HuH-7 (cell line): ENCODE data around the gene PROM1.

Source experiments
- DNase-seq: peaks from one replicate; pipeline ENCODE4 v3.0.0; 2011; ENCODE audit warnings: low spot score

Gene PROM1

GRCh38 chr4:15986907-15987306 is 96.9 kb downstream of the PROM1 start:
- DNase-seq, result no peak

- DNase-seq, result no peak
Measured at GRCh38 chr4:15983610-15984009, 100.2 kb downstream of the PROM1 start.

- DNase-seq, result no peak
Measured at GRCh38 chr4:15982842-15983524, 100.8 kb downstream of the PROM1 start.

GRCh38 chr4:15976456-15977447 is 107.1 kb downstream of the PROM1 start:
- no peak for DNase-seq

DNA sequence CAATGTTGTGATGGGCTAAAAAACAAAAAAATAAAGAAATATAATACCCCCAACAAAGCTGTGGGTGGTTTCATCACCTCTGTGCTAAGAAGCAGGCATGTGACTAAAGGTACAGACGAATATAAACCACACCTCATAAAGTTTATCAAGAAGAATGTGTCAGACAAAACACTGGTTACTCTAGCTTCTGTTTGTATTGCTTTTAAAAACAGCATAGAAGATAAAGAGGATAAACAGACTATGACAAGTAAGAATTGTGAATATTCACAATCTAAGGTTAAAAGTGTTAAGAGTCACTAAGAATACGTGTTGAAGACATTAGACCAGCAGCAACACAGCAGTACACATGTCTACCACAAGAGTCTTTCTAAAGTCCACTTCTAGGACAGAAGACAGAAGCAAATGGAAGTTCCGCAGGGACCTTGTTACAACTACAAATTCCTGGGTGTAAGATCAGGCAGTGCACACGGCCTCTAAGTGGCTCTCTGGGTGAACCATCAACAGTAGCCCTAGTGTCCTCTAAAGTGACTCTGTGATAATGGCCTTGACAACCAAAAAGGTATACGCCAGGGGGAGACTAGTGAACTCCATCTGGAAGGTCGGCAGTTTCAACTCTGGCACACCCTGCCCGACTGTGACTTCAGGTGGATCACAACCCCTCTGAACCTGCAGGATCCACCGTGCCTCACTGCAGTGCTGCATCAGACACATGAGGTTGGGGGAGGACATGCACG is 112.6 kb downstream of the PROM1 start:
- no peak for DNase-seq

GRCh38 chr4:15968551-15969300 is 115.1 kb downstream of the PROM1 start:
- DNase-seq, result no peak

DNA sequence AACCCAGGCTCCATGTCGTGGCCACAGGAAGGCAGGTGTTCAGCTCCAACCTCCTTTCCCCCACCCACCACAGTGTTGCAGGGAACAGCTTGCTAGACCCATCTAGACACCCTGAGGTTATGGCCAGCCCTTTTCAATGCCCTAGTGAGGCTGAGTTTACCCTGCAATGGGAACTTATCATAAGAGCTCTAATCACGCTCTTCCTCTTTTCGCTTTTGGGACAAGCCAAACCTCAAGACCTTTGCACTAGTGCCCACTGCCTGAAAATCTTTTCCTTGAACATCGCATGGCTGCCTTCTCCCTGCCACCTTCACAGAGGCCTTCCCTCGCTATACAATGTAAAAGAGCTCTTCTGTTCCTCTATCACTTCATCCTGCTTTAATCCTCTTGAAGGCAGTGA is 118.5 kb downstream of the PROM1 start:
- no peak for DNase-seq

DNA sequence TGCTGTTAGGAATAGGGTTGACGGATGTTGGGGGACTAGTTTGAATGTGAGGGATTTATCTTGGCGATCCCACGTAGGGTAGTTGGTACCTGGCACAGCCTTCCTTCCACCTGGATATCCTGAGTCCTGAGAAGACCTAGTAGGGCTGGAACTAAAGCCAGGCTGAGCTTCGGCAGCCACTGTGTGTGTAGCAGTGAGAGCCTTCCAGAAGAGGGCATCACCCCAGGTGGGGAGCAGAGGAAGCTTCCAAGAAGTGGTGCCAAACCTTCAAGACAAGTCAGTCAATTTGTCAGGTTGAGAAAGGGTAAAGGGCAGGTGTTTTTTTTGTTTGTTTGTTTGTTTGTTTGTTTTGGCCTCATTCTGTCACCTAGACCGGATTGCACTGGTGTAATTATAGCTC is 119.7 kb downstream of the PROM1 start:
- DNase-seq, result no peak

DNA sequence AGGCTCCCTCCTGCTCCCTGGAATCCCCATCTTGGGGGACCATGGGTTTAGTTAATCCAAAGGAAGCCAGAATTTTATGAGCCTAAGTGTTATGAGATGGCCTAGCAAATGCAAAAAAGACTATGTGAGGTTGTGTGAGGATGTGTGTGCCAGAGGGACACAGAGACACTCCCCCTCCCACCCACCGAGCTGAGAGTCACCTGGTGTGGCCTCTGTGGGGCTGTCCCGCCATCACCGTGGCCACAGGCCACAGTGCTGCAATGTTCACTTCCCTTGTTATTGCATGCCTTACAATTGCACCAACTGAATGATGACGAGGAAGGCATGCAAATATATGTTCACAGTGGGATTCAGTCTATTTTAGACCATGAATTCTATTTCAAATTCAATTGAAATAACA is 120.2 kb downstream of the PROM1 start:
- no peak for DNase-seq

DNA sequence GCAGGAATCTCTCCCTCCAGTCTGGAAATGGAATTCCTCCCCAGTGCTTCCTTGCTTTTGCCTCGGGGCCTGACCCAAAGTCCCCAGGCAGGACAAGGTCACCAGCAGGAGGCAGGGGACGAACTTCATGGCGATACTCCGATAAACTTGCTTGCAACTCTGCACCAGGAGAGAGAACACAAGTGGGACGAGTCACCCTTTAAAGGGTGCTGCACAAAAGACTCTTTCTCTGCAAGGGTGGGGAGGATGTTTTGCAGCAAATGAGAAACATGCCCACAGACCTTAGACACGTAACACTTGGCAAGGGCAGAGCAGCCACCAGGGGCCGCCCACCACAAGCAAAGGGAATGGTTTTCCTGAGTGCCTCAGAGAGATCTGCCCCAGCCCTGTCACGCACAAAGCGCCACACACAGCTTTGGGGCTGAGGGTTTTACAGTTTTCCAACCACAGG is 120.8 kb downstream of the PROM1 start, which contains the start of gene FGFBP2:
Gene FGFBP2 (minus strand): TSS at position 175 of the 451 bp plus-strand sequence. CDS start 46 bp downstream, at position 129.
- DNase-seq, result peak; percentile 43

DNA sequence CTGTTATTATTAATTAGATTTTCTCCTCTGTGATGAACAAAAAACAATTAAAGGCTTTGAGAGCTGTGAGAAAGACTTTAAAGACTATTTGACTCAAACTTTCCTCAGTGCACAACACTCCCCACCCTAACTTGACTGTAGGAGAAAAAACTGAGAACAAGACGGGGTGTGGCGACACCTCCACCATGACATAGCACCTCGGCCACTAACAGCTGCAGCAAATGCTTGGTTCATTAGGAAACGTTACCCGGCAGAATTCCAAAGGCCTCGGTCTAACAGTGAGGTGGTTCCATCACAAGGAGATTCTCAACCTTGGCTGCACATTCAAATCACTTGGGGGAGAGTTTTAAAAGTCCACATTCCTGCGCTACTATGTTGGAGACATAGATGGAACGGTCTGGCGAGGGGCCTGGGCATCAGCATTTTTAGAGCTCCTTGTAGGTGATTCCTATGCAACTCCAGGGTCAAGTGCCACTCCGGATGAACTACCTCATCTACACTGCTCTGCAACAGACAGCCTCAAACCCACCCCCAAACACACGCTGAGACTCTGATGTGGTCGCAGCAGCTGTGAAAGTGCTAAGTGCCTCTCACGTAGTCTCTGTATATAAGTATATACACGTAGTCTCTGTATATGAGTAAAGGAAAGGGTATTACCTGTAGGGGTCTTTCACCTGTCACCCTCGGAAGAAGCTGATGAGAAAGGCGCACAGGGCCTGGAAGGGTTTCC is 121.9 kb downstream of the PROM1 start:
- no peak for DNase-seq

GRCh38 chr4:15958562-15958961 is 125.3 kb downstream of the PROM1 start:
- DNase-seq, result no peak

GRCh38 chr4:15956179-15956850 is 127.5 kb downstream of the PROM1 start:
- peak; percentile 68 for DNase-seq

GRCh38 chr4:15955670-15956069 is 128.2 kb downstream of the PROM1 start:
- DNase-seq, result no peak

DNA sequence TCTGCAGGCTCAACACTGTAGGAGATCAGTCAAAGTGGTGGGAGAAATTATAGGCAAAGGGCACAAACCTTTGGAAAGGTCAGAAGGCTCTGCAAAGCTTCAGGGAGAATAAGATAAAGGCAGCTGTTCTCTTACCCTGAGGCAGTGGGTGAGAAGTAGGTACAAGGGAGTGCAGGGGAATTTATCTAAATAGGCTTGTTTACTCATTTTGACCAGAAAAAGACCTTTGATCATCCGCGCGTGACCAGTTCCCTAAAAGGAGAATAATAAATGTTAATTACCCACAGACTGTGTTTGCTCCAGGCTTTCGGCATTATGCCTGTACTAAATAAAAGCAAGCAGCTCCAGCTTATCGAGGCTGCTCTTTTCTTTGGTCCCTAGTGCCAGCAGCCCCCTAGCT is 130.2 kb downstream of the PROM1 start:
- DNase-seq, result no peak

DNA sequence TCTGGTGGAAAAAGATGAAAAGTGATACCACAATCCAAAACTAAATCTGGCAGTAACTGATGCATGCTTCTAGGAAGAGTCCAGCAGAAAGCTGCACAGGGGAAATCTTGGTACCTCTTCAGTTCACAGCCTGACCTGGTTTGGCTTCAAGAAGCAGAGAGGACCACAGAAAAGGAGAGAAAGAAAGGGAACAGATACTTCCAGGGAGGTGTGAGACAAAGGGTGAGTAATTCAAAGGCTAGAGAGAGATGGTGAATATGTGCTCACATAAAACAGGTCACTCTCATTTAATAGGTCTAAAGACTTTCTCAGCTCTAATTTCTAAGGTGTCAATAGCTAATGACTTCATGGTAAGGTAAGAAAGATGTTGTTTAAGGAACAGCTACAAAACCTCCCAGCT is 132.0 kb downstream of the PROM1 start:
- DNase-seq, result no peak

DNA sequence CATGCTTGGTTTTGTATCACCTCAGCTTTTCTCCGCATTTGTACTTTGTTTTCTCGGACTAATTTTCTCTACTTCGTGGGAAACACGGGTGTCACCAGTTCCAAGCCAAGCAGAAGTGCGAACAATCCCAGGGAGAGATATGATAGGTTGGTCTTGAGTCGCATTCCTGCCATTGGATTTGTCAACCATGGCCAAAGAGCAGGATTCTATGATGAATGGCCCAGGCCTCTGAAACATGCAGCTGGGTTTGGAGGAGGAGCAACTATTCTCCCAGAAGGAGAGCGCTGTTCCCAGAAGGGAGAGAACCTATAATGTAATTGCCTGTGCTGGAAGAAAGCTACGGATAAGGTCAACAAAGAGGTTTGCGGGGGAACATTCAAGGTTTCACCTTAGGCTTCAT is 135.0 kb downstream of the PROM1 start:
- no peak for DNase-seq

GRCh38 chr4:15947684-15948083 is 136.1 kb downstream of the PROM1 start:
- DNase-seq, result no peak

- DNase-seq, result no peak
Measured at GRCh38 chr4:15945516-15945915, 138.3 kb downstream of the PROM1 start.

GRCh38 chr4:15944895-15945294 is 138.9 kb downstream of the PROM1 start:
- no peak for DNase-seq
